Endometrial microvascular endothelial cells (primary cell): ENCODE results near the gene REEP3. TPM values are rescaled to one million over a fixed set of nuclear protein-coding genes. Genes with fewer than 3 reads are reported as not detected.

Experiments used
- in situ Hi-C: cut with HindIII; loops from 2 replicates; pipeline ENCODE4 v1.10.0; 2017; ENCODE audit warnings: low sequenced_read_pairs, low pct_unique_long_range_greater_than_20kb; ENCODE audit errors: inconsistent ontology term
- total RNA-seq: library from RNA; depleted of rRNA; stranded (reverse); fragments of >200 nt; gene quantifications from one replicate; pipeline ENCODE4 v1.2.3, GENCODE V29; 2015; ENCODE audit errors: inconsistent ontology term

REEP3 gene
- total RNA-seq, 1 donor from 2014 or later, result 55.1 TPM

GRCh38 chr10:63611078-63611477 is 89.9 kb downstream of the REEP3 start:
- in situ Hi-C loops, result loop anchor here (25.0 kb wide), 2 partner anchors 99 to 449 kb away; partner anchors contain the start of gene REEP3

- in situ Hi-C loops, result loop anchor here (25.0 kb wide), 2 partner anchors 102 to 452 kb away; partner anchors contain the start of gene REEP3
Measured at GRCh38 chr10:63614371-63614891, 93.2 kb downstream of the REEP3 start.

- in situ Hi-C loops, result loop anchor here (25.0 kb wide), 2 partner anchors 106 to 456 kb away; partner anchors contain the start of gene REEP3
Measured at GRCh38 chr10:63618552-63618951, 97.4 kb downstream of the REEP3 start.

GRCh38 chr10:63619426-63619825 is 98.2 kb downstream of the REEP3 start:
- in situ Hi-C loops, result loop anchor here (25.0 kb wide), 2 partner anchors 107 to 457 kb away; partner anchors contain the start of gene REEP3

- in situ Hi-C loops, result loop anchor here (25.0 kb wide), 2 partner anchors 110 to 460 kb away; partner anchors contain the start of gene REEP3
Measured at GRCh38 chr10:63622097-63622496, 100.9 kb downstream of the REEP3 start.

GRCh38 chr10:63624701-63625100 is 103.5 kb downstream of the REEP3 start:
- in situ Hi-C loops, result loop anchor here (25.0 kb wide), 2 partner anchors 112 to 462 kb away; partner anchors contain the start of gene REEP3

GRCh38 chr10:63627396-63627795 is 106.2 kb downstream of the REEP3 start:
- in situ Hi-C loops, result no loop called here

- in situ Hi-C loops, result no loop called here
Measured at GRCh38 chr10:63627881-63628296, 106.7 kb downstream of the REEP3 start.

GRCh38 chr10:63628526-63629362 is 107.5 kb downstream of the REEP3 start:
- in situ Hi-C loops, result no loop called here

GRCh38 chr10:63629363-63630084 is 108.3 kb downstream of the REEP3 start:
- in situ Hi-C loops, result loop anchor here (5.0 kb wide), 1 partner anchor 93 kb away; no protein-coding TSS in a partner anchor

GRCh38 chr10:63630085-63630930 is 109.1 kb downstream of the REEP3 start:
- in situ Hi-C loops, result loop anchor here (5.0 kb wide), 1 partner anchor 92 kb away; no protein-coding TSS in a partner anchor

- in situ Hi-C loops, result loop anchor here (5.0 kb wide), 1 partner anchor 91 kb away; no protein-coding TSS in a partner anchor
Measured at GRCh38 chr10:63630931-63631680, 109.9 kb downstream of the REEP3 start.

- in situ Hi-C loops, result loop anchor here (5.0 kb wide), 1 partner anchor 90 kb away; no protein-coding TSS in a partner anchor
Measured at GRCh38 chr10:63631991-63632390, 110.8 kb downstream of the REEP3 start.

GRCh38 chr10:63633677-63634487 is 112.7 kb downstream of the REEP3 start:
- in situ Hi-C loops, result loop anchor here (5.0 kb wide), 1 partner anchor 88 kb away; no protein-coding TSS in a partner anchor

- in situ Hi-C loops, result loop anchor here (5.0 kb wide), 1 partner anchor 88 kb away; no protein-coding TSS in a partner anchor
Measured at GRCh38 chr10:63634488-63635065, 113.4 kb downstream of the REEP3 start.

GRCh38 chr10:63636812-63637211 is 115.6 kb downstream of the REEP3 start:
- in situ Hi-C loops, result no loop called here
